OCI-LY7 (cell line): ENCODE measurements around the gene MYO9A.

Experiments
- EZH2phosphoT487 ChIP-seq: fragments of 200-600 bp; sonication (generic); IDR thresholded peaks from 2 replicates; pipeline ENCODE4 v1.6.1; 2018; ENCODE audit warnings: low read depth, borderline replicate concordance, mild to moderate bottlenecking, mixed run types, antibody characterized with exemption, low read length, moderate library complexity, mixed read lengths
- TF ChIP-seq, protein P1 (sequence below): fragments of 200-600 bp; sonication (generic); conservative IDR thresholded peaks from 2 replicates; pipeline ENCODE4 v1.5.1; 2014; ENCODE audit warnings: mild to moderate bottlenecking, antibody characterized with exemption, low read length, moderate library complexity, mixed read lengths

DNA sequence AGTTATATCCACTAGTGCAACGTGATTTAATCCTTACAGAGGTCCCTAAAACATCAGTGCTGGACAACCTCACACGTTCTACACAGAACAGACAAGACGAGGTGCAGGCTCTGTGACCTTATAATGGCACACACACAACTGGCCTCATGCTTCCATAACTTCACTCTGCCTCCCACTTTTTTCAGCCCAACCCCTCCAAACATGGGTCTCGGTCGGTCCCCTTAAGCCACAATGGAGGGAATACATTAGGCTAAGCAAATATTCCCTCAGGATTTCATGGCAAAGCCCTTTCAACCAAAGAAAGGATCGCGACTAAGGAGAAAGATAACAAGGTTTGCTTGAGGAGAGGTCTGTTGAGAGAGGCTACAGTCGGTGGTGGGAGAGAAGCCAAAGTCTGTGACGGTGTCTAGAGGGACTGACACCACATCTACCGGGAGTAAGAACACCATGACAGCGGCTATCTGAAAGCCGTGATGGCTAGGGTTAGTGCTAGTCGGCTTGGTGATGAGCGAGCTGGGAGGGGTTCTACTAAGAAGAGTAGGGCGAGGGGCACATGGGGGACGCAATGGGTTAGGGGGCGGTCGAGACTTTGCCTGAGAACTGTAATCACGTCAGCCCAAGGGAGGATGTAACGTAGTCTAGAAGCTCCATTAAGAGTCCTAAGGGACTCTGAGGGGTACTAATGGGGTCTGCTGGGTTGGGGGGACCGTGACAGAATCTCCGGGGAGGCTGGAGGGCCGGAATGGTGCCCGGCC is 1.0 kb downstream of the MYO9A start:
- TF ChIP-seq, protein P1, sequence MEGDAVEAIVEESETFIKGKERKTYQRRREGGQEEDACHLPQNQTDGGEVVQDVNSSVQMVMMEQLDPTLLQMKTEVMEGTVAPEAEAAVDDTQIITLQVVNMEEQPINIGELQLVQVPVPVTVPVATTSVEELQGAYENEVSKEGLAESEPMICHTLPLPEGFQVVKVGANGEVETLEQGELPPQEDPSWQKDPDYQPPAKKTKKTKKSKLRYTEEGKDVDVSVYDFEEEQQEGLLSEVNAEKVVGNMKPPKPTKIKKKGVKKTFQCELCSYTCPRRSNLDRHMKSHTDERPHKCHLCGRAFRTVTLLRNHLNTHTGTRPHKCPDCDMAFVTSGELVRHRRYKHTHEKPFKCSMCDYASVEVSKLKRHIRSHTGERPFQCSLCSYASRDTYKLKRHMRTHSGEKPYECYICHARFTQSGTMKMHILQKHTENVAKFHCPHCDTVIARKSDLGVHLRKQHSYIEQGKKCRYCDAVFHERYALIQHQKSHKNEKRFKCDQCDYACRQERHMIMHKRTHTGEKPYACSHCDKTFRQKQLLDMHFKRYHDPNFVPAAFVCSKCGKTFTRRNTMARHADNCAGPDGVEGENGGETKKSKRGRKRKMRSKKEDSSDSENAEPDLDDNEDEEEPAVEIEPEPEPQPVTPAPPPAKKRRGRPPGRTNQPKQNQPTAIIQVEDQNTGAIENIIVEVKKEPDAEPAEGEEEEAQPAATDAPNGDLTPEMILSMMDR = no peak
- TF ChIP-seq EZH2phosphoT487 = no peak
